Stimulated activated CD4-positive, alpha-beta T cell treated with anti-CD3 and anti-CD28 coated beads, Interleukin-1b, Interleukin-23, amount 100 ng/mL, for 24 hours (primary cell): Measurements from ENCODE around the gene SLC8A1.

Experiments
- DNase-seq, 4 experiments: peaks; one replicate each; pipeline ENCODE4 v3.0.0-alpha.2; 2020; ENCODE audit warnings: low read depth in 4 of 4, low spot score in 1 of 4

The SLC8A1 gene

DNA sequence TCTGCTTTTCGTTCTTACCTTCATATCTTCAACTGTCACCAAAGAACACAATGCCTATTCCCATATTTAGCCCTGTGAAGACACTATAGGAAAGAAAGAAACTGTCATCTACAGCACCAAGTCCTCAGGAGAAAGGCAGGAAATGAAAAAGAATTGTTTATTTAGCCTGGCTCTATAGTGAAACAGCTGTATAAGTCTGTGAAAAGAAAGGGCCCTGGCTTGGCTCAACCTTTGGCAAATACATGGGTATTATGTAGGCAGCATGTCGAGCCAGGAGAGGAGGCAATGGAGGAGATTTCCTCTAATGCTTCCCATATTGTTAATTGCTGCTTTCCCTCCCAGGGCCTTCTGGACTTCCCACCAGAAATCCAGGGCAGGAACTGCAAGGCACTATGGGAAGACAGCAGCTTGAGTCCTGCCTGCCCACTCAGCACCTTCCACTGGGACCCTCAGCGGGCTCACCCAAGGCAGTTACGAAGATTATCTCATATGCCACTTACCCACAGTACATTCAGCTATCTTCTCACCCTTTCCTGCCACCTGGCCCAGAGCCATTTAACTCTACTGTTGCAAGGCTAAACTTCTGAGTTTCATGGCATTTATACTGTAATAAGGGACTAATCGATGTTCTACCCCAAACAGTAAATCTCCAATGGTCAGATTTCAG lies 30.1 kb downstream of the SLC8A1 start:
- no peak for DNase-seq

DNA sequence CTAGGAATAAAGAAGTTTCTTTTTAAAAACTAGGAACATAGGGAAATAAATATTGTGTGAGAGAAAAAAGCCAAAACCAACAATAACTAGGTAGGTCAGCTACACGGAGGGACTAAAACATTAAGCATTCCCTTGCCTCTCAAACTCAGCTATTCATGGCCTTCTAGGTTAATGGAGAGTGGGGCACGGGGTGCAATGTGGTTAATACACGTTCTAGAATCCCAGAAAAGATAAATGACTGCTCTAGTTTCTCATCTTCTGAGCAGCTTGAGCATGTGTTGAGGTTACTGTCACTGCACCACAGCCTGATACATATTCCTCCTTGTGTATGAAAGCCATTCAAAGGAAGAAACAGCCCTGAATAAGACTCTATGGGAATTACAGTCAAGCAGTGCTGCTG lies 31.4 kb downstream of the SLC8A1 start:
- DNase-seq, result no peak

DNA sequence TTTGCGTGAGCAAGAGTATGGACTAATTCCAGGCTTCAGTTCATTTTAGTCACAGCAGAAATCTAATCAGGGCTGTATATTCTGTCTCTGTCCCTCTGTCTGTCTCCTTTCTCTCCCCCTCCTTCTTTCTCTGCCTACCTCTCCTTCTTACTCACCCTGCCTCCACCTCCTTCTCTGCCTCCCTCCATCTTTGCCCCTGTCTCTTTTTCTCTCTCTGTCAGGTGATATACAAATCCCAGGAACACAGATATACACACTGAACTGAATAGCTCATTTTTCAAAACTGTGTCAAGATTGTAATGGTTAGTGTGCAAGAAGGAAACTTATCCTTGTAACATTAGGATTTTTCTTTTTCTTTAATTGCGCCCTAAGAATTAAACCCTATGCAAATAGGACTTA lies 32.5 kb downstream of the SLC8A1 start:
- DNase-seq, result no peak

DNA sequence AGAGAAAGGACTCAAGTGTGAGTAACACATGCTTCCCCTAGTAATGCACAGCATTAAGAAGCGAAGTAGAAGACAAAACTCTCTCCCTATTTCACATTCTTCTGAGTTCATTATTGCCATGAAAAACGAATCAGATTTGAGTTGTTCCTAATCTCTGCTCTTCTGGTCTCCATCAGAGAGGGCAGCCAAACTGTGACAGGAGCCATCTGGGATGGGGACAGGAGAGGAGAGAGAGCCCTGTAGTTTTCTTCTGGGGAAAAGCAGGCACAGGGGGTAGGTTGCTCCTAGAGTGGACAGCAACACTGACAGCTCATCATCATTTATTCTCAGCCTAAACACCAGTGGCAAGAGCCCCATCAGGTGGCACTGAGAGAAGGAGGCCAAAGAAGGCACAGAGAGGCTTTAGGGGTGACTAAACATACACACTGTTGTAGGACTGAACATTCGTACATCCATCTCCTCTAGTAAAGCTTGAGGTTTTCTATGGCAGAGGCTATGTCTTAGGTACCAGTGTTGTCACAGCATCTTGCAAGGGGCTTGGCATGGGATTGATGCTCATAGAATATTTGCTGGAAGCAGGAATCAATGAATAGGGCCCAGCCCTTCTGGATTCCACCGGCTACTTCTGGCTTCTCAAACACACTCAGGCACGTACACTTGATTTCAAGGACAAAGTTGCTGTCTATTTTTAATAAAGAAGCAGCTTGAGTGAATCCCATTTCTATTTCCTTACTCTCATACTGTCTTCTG lies 33.1 kb downstream of the SLC8A1 start:
- no peak for DNase-seq

DNA sequence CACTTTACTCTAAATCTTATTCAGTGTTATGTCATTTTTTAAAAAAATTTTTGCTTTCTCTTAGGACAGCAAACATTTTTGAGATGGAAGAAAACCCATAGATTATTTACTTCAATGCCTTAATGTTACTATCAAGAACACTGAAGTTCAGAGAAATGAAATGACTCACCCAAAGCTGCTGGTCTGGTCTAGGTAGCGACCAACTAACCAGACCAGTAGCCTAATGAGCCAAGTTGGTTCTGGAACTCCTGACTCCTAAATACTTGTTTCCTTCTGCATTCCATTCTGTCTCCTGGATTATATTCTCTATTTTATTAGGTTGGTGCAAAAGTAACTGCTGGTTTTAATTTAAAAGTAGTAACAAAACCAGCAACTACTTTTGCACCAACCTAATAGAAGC lies 35.4 kb downstream of the SLC8A1 start:
- no peak for DNase-seq

DNA sequence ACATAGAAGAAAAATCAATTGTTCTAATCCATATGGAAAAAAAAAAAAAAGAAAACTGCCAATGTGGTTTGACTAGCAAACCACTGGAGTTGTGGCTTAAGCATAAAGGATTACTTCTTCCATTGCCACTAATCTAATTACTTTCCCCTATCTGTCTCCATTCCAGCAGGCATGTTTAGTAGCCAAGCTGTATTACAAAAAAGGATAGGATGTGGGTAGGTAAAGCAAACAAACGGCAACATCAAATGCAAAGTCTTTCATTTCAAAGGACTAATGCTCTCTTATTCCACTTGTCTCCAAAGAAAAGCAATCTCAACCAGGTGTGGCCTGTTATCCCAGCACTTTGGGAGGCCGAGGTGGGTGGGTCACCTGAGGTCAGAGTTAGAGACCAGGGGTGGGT lies 36.5 kb downstream of the SLC8A1 start:
- DNase-seq, result no peak

DNA sequence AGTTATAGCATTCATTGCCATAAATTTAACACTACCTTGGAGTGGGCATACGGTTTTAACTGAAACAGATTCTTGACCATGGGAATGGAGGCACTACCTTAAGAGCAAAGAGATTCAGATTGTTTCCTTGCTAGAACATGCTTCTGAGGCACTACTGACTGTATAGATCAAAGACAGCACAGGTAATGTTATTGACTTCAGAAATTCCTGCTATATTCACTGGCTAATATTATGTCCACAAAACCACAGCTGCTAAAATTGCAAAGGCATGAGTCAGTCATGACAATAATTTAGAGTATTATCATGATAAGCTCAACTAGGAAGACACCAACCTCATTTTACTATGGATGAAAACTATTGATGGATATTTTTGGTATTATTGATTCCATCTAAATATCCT lies 39.4 kb downstream of the SLC8A1 start:
- DNase-seq, result no peak

DNA sequence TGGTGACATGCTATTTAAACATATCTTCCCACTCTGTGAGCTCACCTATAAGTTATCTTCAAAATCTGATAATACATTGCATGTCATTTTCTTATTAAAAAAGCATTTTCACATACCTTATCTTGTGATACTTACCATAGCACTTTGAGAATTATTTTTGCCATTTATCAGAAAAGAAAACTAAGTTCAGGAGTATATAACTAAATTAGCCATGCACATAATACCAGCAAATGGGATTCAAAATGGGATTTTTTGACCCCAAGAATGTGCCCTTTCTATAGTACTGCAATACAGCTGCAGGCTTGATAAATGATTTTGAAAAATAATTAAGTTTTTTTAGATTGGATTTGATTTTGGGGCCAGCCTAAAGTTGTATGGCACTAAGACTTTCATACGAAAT lies 41.2 kb downstream of the SLC8A1 start:
- DNase-seq, result no peak

DNA sequence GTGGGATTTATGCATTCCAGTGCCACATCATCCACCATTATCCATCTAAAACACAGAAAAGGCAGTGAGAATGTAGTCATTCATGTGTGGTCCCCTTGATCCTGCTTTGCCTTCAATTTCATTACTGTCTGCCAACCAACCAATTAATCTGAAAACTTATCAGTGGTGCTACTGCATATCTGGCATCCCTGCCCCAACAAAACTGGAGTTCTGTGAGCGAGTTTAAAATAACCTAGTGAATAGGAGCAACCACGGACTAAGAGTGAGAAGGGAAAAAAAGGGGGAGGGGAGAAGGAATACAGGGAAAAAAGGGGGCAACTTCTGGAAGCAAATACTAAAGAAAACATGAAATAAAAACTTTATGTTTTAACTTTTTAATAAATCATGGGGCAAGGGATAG lies 42.2 kb downstream of the SLC8A1 start:
- no peak for DNase-seq

DNA sequence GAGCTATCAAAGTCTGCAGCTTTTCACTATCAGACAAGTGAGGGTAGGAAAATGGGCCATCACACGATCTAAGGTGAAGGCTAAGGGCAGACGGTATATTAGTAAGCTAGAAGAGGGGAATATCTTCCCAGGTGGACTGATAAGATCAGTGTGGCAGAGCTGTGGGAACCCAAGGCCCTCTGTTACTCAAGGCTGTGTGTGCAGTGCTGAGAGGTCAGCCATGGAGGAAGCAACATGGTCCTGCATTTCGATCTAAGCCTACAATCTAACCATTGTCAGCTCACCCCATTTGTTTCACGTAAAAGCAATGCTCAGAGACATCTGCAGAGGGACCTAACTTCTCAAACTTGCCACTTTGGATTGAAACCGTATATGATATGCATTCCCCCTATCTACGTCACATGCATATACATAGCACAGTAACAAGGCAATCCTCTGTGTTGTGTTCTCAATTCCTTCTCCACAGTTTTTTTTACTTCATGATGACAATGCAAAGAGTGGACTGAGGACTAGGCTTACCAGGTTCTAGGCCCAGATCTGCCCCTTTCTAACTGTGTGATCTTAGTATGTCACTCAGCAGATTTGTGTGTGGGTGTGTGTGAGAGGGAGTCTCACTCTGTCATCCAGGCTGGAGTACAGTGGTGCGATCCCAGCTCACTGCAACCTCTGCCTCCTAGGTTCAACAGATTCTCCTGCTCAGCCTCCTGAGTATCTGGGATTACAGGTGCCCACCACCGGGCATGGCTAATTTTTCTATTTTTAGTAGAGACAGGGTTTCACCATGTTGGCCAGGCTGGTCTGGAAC lies 45.2 kb downstream of the SLC8A1 start:
- no peak for DNase-seq

DNA sequence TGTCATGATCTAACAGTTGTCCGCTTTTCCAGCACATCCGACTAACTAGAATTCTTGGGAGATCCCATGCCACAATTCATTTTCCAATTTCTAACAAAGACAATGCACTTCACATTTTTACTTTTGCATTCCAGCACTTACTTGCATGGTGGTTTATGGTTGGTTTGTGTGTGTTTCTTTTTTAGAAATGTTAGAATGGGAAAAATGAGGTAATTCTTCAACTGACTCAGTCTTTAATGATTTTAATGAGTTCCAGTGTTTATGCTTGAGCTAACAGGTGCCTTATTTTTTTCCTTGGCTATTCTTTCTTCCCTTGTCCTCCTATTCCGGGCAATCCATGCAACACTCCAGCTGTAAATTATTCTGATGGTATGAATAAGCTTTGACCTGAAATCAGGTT lies 46.4 kb downstream of the SLC8A1 start:
- no peak for DNase-seq

DNA sequence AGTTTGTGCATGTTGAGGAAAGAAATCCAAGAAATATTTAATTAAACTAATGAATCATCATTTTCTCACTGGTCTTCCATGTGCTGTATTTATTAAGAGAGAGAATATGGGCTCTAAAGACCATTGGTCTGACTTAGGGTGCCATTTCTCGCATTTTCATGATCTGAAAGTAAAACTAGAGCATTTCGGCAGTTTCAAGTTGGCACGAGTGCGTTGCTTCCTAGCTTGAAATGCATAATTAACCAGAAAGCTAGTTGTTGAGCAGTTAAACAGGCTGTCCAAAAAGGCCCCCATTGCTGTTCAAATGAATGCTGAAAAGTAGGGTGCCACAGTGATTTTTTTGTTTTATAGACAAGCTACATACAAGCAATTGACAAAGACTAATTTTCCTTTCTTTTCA lies 47.4 kb downstream of the SLC8A1 start:
- DNase-seq, result no peak

DNA sequence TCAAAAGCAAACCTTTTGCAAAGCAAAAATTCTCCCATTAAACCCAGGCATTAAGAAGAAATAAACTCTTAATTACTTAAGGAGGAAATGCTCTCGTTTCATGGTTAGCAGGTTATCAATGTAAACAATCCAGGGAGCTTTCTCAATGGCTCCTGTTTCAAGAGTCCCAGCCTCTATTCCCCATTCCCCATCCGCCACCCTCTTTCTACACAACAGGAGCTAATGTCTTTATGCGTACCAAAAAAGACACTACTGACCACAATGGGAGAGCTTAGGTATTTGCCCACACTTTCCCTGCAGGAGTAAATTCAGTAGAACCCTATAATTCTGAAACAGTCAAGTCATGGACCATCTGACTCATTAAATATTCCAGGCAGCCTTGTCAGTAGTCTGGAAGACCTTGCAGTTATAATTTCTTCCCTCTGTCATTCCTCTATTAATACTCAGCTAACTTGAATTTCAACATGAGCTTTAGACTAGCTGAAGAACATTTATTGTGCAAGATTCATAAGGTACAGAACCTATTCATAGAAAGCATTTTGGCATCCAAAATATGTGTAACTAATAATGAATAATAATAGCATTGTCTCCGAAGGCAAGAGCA lies 48.6 kb downstream of the SLC8A1 start:
- DNase-seq, result no peak

DNA sequence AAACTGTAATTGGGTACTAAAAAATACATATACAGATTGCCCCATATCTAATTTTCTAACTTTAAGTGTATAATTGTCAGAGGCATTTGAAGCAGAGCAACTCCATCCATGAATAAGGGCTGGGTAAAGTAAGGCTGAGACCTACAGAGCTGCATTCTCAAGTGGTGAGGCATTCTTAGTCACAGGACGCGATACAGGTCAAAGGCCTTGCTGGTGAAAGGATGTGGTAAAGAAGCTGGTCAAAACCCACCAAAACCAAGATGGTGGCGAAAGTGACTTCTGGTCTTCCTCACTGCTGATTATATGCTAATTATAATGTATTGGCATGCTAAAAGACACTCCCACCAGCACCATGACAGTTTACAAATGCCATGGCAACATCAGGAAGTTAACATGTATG lies 50.0 kb downstream of the SLC8A1 start:
- DNase-seq, result no peak

DNA sequence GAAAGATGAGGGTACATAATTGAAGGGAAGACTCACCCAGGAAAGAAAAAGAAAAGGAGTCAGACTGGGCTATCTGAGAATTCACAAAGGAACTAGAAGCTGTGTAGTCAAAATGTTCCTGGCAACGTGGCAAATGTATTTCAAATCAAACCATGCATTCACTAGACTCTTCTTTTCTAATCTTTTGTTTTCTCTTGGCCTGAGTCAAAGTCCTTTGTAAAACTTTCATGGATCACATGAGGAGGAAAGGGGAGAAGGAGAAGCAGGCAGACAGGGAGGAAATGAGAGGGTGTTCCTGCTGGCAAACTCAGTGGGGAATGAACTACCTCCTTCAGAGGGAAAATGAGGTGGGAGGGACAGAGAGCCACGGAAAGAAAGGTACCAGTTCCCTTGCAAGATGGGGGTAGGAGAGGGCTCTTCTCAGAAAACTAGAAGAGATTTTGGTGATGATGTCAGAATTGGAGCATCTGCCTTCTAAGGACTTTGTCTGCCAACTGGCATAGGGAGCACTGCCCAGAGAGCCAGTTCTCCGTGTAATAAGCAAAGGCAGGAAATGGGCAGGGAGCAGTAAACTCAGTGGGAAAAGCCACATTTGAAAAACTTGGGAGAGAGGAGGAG lies 51.4 kb downstream of the SLC8A1 start:
- DNase-seq, result no peak

DNA sequence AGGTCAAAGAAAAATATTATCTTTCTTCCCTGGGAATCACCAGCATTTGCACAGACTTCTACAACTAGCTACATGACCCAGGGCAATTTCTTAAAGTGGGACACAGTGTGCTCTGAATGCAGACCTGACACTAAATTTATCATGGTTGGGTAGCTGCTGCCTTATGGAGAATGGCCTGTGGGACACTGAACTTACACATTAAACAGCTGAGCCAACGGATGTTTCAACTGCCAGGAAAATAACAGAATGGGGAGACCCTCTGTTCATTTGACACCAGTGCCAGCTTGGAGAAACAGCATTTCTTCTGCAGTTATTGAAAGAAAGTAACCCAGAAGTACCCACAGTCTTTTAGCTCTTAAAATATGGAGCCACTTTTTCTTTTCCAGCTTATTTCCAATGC lies 54.1 kb downstream of the SLC8A1 start:
- DNase-seq, result no peak

DNA sequence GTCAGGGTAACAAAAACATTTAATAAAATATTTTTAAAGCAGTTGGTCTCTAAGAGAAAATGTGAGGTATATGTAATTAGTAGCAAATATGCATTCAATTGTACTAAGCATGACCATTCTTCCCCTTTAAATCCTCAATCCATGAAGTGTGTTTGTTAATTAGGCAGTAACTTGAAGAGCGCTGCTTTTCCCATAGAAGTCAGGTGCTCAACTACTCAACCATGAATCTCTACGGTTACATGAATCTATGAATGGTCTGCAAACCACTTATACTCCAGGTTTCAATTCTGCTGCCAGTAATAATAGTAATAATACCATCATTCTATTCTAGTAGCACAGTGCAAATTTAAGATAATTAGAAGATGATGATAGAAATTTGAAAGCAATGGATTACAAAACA lies 55.8 kb downstream of the SLC8A1 start:
- DNase-seq, result no peak

DNA sequence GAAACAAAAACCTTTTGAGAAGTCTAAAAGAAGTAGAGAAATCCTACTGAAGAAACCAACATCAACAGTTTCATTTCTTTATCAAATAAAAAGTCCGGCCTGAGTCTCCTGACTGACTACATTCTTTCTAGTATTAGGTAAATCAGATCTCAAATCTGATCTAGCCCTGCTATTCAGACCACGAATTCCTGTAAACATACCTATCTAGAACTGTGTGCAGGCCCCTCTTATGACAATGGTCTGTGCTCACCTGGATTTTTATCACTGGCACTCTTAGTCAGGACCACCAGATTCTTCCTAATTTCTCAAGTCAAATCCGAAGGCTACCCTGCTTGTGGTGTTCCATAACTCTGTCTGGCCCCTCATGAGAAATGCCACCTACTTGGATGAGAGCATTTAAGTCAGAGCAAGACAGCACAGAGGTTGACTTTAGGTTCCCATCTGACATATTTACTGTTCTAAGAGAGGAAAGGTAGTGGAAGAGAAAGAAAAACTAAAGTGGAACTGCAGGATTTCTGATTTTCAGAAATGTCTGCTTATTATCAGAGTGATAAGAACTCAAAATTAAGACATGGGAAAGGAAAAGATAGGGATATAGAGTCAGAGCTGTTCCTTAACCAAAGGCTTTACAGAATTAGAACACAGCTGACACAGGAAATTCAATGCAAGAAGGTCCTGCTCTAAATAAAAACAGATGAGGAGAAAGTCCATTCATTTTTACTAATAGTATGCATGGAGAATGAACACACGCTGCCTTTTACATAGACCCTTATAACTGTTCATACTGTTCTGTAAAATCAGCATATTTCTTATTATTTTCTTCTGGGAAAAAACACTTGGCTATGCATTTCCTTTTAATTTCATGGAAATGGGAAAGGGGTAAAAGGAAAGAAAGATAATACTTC lies 56.5 kb downstream of the SLC8A1 start:
- DNase-seq, result no peak

DNA sequence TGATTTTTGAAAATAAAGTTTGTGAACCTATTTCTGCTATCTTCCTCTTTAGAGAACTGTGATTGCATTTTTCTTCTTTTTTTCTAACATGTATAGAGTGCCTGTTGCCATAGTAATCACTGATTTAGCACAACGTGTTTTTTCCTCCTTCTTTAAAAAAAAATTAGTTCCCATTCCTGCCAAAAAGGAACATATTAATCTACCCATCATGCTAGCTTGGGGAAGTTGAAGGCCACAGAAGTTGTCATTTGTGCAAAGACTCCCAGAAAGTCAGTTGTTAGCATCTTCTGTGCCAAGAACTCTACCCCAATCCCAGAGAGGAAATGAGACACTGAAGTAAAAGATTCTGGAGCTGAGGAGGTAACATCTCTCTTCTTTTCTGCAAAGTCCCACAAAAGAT lies 57.3 kb downstream of the SLC8A1 start:
- DNase-seq, result no peak

DNA sequence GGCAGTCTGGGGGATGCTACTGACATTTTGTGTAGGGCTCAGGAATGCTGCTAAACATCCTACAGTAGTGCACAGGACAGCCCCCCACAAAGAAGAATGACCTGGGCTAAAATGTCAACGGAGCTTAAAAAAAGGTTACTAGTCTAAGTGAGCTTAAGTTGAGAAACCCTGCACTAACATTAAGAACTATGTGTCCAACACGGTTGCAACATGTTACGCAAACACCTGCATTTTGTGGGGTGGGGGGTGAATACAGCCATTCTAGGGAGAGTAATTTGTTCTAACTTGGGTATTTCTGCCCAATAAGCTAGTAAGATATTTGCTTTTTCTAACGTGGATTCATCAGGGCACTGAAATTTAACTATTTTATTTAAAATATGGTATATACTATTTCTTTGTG lies 57.9 kb downstream of the SLC8A1 start:
- DNase-seq, result no peak
